A549 (cell line): ENCODE results near the gene PSMC3IP.

Source experiments
- EP300 ChIP-seq, 2 experiments: fragments of >200 bp; sonication (Bioruptor Twin); formaldehyde crosslinking; IDR thresholded peaks; 2 replicates in 1 of 2; 3 replicates in 1 of 2; pipeline ENCODE4 v1.6.1; 2016 to 2017
- MAFK ChIP-seq: fragments of 450-650 bp; IDR thresholded peaks from 2 replicates; pipeline ENCODE4 v1.6.1; 2014; ENCODE audit not compliant: partially characterized antibody
- RFX5 ChIP-seq: fragments of 450-650 bp; IDR thresholded peaks from 2 replicates; pipeline ENCODE4 v1.7.1; 2014; ENCODE audit warnings: antibody characterized with exemption, mild to moderate bottlenecking, moderate library complexity
- TF ChIP-seq, protein P1 (sequence below): fragments of >200 bp; sonication (Bioruptor Twin); formaldehyde crosslinking; IDR thresholded peaks from 3 replicates; pipeline ENCODE4 v1.5.1; 2016

- TF ChIP-seq, protein P1, sequence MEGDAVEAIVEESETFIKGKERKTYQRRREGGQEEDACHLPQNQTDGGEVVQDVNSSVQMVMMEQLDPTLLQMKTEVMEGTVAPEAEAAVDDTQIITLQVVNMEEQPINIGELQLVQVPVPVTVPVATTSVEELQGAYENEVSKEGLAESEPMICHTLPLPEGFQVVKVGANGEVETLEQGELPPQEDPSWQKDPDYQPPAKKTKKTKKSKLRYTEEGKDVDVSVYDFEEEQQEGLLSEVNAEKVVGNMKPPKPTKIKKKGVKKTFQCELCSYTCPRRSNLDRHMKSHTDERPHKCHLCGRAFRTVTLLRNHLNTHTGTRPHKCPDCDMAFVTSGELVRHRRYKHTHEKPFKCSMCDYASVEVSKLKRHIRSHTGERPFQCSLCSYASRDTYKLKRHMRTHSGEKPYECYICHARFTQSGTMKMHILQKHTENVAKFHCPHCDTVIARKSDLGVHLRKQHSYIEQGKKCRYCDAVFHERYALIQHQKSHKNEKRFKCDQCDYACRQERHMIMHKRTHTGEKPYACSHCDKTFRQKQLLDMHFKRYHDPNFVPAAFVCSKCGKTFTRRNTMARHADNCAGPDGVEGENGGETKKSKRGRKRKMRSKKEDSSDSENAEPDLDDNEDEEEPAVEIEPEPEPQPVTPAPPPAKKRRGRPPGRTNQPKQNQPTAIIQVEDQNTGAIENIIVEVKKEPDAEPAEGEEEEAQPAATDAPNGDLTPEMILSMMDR = no peak
- TF ChIP-seq EP300 (IDR thresholded peaks at IDR 0.05) = no peak
- TF ChIP-seq RFX5 = no peak
- TF ChIP-seq MAFK = no peak
Observed at GRCh38 chr17:42537156-42537805, 40.2 kb downstream of the PSMC3IP start.
